Naive thymus-derived CD4-positive, alpha-beta T cell (primary cell): ENCODE measurements around the gene CAMTA1. TPM values are rescaled to one million over a fixed set of nuclear protein-coding genes. Genes with fewer than 3 reads are reported as not detected.

Experiments used
- ATAC-seq: fragments of 150-1000 bp; cut with Tn5 transposase; 2 replicates; pipeline ENCODE4 v1.10.0; 2021; ENCODE audit warnings: mild to moderate bottlenecking, moderate library complexity
- CTCF ChIA-PET: fragments of 350-600 bp; sonication (Branson Sonifier 250); formaldehyde crosslinking; loops from one replicate; lab custom pipeline; 2021; ENCODE audit warnings: antibody characterized with exemption; lab: Charles Lee
- POLR2A ChIA-PET: fragments of 350-600 bp; sonication (Branson Sonifier 250); formaldehyde crosslinking; loops from one replicate; lab custom pipeline; 2021; ENCODE audit warnings: antibody characterized with exemption, inconsistent platforms; lab: Charles Lee
- DNase-seq, 9 donors: peaks; one replicate each; pipeline versions ENCODE4 v3.0.0 to v3.0.0-alpha.2; 2020 to 2022; ENCODE audit warnings: mixed read lengths in 1 of 9
- H3K27ac ChIP-seq: one replicate; pipeline ENCODE4 v1.7.0; 2013; ENCODE audit warnings: mild to moderate bottlenecking, low read depth, low read length, moderate library complexity
- H3K27me3 ChIP-seq, 2 donors: one replicate each; pipeline ENCODE4 v1.7.0; 2013; ENCODE audit warnings: low read length in 2 of 2, mild to moderate bottlenecking in 2 of 2, moderate library complexity in 2 of 2; ENCODE audit not compliant: control insufficient read depth in 2 of 2, insufficient read depth in 2 of 2
- H3K36me3 ChIP-seq, 3 experiments: 1 replicate in 2 of 3; 2 replicates in 1 of 3; pipeline ENCODE4 v1.7.0; 2013; ENCODE audit warnings: low read length in 3 of 3, mild to moderate bottlenecking in 3 of 3, moderate library complexity in 1 of 3; ENCODE audit not compliant: insufficient read depth in 3 of 3, control insufficient read depth in 2 of 3
- H3K4me1 ChIP-seq, 2 donors: one replicate each; pipeline ENCODE4 v1.7.0; 2013; ENCODE audit warnings: low read length in 2 of 2, mild to moderate bottlenecking in 2 of 2, moderate library complexity in 1 of 2; ENCODE audit not compliant: control insufficient read depth in 2 of 2, insufficient read depth in 2 of 2
- H3K4me3 ChIP-seq: 2 replicates; pipeline ENCODE4 v1.7.0; 2013; ENCODE audit warnings: mild to moderate bottlenecking, low read length
- H3K9me3 ChIP-seq, 3 experiments: 1 replicate in 2 of 3; 2 replicates in 1 of 3; pipeline ENCODE4 v1.7.0; 2013; ENCODE audit warnings: low read length in 3 of 3; ENCODE audit not compliant: control insufficient read depth in 2 of 3
- H3K27ac Mint-ChIP-seq, 9 donors: one replicate each; pipeline ENCODE4 v1.8.0; 2020 to 2022; ENCODE audit warnings: mixed read lengths in 9 of 9, mild to moderate bottlenecking in 8 of 9, moderate library complexity in 5 of 9, inconsistent platforms in 2 of 9
- H3K27me3 Mint-ChIP-seq, 5 donors: one replicate each; pipeline ENCODE4 v1.8.0; 2021 to 2022; ENCODE audit warnings: mixed read lengths in 5 of 5, mild to moderate bottlenecking in 1 of 5
- H3K36me3 Mint-ChIP-seq, 5 donors: one replicate each; pipeline ENCODE4 v1.8.0; 2020 to 2022; ENCODE audit warnings: mixed read lengths in 5 of 5, mild to moderate bottlenecking in 3 of 5, inconsistent platforms in 1 of 5
- H3K4me1 Mint-ChIP-seq, 7 donors: one replicate each; pipeline ENCODE4 v1.8.0; 2020 to 2022; ENCODE audit warnings: mixed read lengths in 7 of 7, mild to moderate bottlenecking in 3 of 7, inconsistent platforms in 1 of 7
- H3K4me3 Mint-ChIP-seq, 10 donors: one replicate each; pipeline ENCODE4 v1.8.0; 2020 to 2022; ENCODE audit warnings: mild to moderate bottlenecking in 10 of 10, mixed read lengths in 10 of 10, moderate library complexity in 6 of 10, inconsistent platforms in 2 of 10
- H3K9me3 Mint-ChIP-seq, 11 donors: one replicate each; pipeline ENCODE4 v1.8.0; 2020 to 2022; ENCODE audit warnings: mixed read lengths in 11 of 11, mild to moderate bottlenecking in 4 of 11, inconsistent platforms in 1 of 11, moderate library complexity in 1 of 11
- intact Hi-C, 2 donors: fragments of 100-400 bp; cut with micrococcal nuclease; formaldehyde crosslinking; loops; one replicate each; pipeline ENCODE4 v1.15.1; 2023
- polyA plus RNA-seq, 2 donors: library from polyadenylated mRNA; unstranded; fragments of 300-500 nt; fragmentation: Illumina TruSeq; gene quantifications; one replicate each; pipeline ENCODE4 v1.2.3, GENCODE V29; 2021
- total RNA-seq, 6 experiments: library from RNA in 5 of 6; stranded (reverse) in 5 of 6; gene quantifications; 1 replicate in 5 of 6; 2 replicates in 1 of 6; pipeline ENCODE4 v1.2.3 and lab custom pipeline; 2021 to 2026

Gene CAMTA1
- total and polyA plus RNA-seq, 7 experiments from 2014 or later, result 38.1 to 68.6 (median 42.6) TPM

DNA sequence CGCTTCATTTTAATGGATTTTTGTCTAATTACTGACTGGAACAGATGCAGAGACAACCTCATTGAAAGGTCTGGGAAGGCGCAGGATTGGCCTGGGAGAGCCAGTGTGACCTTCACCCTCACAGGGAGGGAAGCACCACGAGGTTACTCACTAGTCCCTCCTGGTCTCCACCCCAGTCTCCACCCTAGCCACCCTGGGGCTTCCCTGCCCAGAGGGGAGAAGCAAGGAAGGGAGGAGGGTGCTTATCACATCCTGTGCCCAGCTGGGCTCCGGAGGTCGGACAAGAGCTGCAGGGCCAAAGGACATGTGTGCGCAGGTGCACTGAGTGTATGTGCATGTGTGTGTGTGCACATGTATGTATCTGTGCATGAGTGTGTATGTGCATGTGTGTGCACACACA is 765.7 kb downstream of the CAMTA1 start:
- H3K36me3 Mint-ChIP-seq, result no peaks in the 10 kb centered on the region
- Histone ChIP-seq H3K27me3 (no peaks in the 10 kb centered on the region), H3K4me3 (no peak overlapping the region), H3K27ac (no peak overlapping the region), H3K4me1 (no peaks in the 10 kb centered on the region), H3K36me3 (no peaks in the 10 kb centered on the region), H3K9me3 (no peaks in the 10 kb centered on the region)
- H3K4me3 Mint-ChIP-seq, result no peak overlapping the region
- peaks cover 0 to 14% (median 9%) of the 10 kb centered on the region in 5 donors for H3K27me3 Mint-ChIP-seq
- DNase-seq, result no peak
- intact Hi-C loops, result no loop called here
- peaks cover 0 to 14% (median 7%) of the 10 kb centered on the region in 7 donors for H3K4me1 Mint-ChIP-seq
- ChIA-PET CTCF (no interaction called here), POLR2A (no interaction called here)
- peak overlapping the region in 1 of 9 donors; percentile 10 for H3K27ac Mint-ChIP-seq
- no peak for ATAC-seq
- peaks cover 0 to 5% (median 0%) of the 10 kb centered on the region in 11 donors for H3K9me3 Mint-ChIP-seq

DNA sequence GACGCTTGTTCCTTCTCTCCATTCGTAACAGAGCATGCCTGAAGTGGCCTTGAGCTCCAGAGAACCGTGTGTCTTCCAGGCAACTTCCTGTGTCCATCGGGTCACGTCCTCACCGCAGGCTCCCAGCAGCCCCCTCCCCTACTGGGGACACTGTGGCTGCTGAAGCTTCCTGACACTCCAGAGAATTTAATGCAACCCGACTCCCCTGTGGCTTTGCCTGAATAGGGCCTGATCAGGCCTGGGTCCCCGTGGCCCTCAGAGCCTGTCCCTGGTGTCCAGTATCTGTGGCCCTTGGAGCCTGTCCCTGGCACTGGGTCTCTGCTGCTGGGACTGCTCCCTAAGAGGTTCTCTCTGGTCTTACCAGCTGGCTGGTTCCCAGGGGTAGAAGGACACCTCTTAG is 766.2 kb downstream of the CAMTA1 start:
- Mint-ChIP-seq H3K4me1 (peaks cover 0 to 14% (median 7%) of the 10 kb centered on the region in 7 donors), H3K4me3 (no peak overlapping the region), H3K27me3 (peaks cover 0 to 11% (median 8%) of the 10 kb centered on the region in 5 donors), H3K36me3 (no peaks in the 10 kb centered on the region), H3K9me3 (peaks cover 0 to 5% (median 0%) of the 10 kb centered on the region in 11 donors), H3K27ac (no peak overlapping the region)
- H3K9me3 ChIP-seq, result no peaks in the 10 kb centered on the region
- CTCF ChIA-PET, result no interaction called here
- intact Hi-C loops, result no loop called here
- no peaks in the 10 kb centered on the region for H3K27me3 ChIP-seq
- no peaks in the 10 kb centered on the region for H3K36me3 ChIP-seq
- H3K4me1 ChIP-seq, result no peaks in the 10 kb centered on the region
- no peak for DNase-seq
- POLR2A ChIA-PET, result no interaction called here
- H3K27ac ChIP-seq, result no peak overlapping the region
- H3K4me3 ChIP-seq, result no peak overlapping the region
- no peak for ATAC-seq

DNA sequence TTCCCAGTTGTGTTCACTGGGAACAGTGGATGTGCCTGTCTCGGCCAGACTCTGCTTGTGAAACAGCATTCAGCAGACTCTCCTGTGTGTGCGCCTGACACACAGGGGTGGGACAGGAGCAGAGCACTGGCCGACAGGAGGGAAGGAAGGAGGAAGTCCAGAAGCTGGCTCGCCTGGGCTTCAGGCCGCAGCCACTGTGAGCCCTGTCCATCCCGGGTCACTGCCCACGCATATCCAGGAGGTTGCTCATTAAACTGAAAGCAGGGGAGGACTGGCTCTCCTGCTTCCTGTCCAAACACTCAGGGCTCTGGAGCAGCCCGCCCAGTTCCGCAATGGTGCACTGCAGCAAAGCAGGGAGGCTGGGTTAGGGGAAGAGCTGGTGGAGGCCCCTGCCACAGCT is 767.1 kb downstream of the CAMTA1 start:
- Histone ChIP-seq H3K27me3 (no peaks in the 10 kb centered on the region), H3K9me3 (no peaks in the 10 kb centered on the region), H3K27ac (no peak overlapping the region), H3K4me1 (no peaks in the 10 kb centered on the region), H3K4me3 (no peak overlapping the region), H3K36me3 (no peaks in the 10 kb centered on the region)
- Mint-ChIP-seq H3K9me3 (peaks cover 0 to 5% (median 0%) of the 10 kb centered on the region in 11 donors), H3K4me3 (no peak overlapping the region), H3K27me3 (peaks cover 0 to 11% (median 6%) of the 10 kb centered on the region in 5 donors), H3K27ac (no peak overlapping the region), H3K36me3 (no peaks in the 10 kb centered on the region), H3K4me1 (peaks cover 0 to 14% (median 7%) of the 10 kb centered on the region in 7 donors)
- intact Hi-C loops, result no loop called here
- CTCF ChIA-PET, result no interaction called here
- DNase-seq (no peak), ATAC-seq (no peak)
- POLR2A ChIA-PET, result no interaction called here

DNA sequence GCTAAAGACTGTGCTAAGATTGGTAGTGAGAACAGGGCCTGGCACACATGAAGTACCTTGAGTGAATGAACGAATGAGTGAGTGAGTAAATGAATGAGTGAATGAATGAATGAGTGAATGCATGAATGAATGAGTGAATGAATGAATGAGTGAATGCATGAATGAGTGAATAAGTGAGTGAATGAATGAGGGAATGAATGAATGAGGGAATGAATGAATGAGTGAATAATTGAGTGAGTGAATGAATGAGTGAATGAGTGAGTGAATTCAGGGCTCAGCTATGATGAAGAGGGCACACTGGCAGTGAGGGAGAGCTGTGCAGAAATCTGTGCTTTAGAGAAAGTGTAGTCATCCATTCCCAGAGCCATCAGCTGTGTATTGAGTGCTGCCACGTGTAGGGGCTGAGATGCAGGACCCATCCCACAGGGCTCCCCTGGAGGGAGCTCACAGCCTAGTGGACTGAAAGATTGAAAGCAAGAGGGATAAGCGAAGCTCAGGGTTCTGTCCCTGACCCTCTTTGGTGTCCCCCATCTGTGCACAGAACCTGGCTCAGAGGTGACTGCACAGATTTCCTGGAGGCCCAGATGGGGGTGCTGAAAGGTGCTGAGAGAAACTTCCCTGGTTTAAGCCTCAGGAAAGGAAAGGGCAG is 767.9 kb downstream of the CAMTA1 start:
- H3K9me3 Mint-ChIP-seq, result peaks cover 0 to 5% (median 0%) of the 10 kb centered on the region in 11 donors
- CTCF ChIA-PET, result no interaction called here
- no peak overlapping the region for H3K27ac Mint-ChIP-seq
- no peaks in the 10 kb centered on the region for H3K4me1 ChIP-seq
- intact Hi-C loops, result no loop called here
- H3K36me3 ChIP-seq, result no peaks in the 10 kb centered on the region
- H3K27me3 Mint-ChIP-seq, result peaks cover 0 to 7% (median 6%) of the 10 kb centered on the region in 5 donors
- H3K4me1 Mint-ChIP-seq, result peaks cover 0 to 13% (median 7%) of the 10 kb centered on the region in 7 donors
- no peak overlapping the region for H3K27ac ChIP-seq
- POLR2A ChIA-PET, result no interaction called here
- no peaks in the 10 kb centered on the region for H3K9me3 ChIP-seq
- H3K4me3 Mint-ChIP-seq, result no peak overlapping the region
- no peaks in the 10 kb centered on the region for H3K27me3 ChIP-seq
- no peaks in the 10 kb centered on the region for H3K36me3 Mint-ChIP-seq
- H3K4me3 ChIP-seq, result no peak overlapping the region
- no peak for ATAC-seq
- DNase-seq, result no peak

DNA sequence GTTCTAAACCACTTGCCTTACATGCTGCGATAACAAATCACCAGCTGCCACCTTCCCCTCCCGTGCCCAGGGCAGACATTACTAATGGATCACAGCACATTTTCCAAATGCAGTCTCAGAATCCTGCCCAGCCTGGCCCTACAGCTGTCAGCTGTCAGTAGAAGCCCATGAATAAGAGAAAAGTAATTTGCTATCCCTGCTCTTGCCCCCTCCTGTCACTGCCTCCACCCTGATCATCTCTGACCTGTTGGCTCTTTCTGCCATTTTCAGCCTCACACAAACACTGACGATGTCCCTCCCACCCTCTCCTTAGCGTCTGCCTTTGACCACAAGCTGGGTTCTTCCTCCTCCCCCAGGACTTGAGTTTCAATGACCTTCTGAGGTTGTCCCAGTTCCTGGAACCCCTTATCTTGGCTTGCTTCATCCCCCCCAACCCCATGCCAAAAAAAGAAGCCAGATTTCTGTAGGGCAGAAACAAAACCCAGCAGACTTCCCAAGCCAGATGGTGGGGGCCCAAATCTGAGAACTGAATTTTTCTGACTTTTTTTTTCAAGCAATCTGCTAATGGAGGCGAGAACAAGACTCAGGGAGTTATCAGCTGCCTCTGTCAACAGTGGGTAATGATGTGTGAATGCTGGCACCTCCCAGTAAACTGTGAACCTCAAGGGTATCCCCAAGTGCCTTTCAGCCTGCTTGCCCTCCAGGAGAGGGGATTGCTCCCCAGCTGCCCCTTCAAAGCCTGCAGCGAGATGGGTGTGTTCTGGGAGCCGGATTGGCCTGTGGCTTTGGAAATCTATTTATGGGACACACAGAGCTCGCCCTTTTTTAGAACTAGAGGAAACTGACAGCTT is 769.4 kb downstream of the CAMTA1 start:
- intact Hi-C loops, result no loop called here
- H3K36me3 Mint-ChIP-seq, result no peaks in the 10 kb centered on the region
- CTCF ChIA-PET, result no interaction called here
- Histone ChIP-seq H3K4me1 (no peaks in the 10 kb centered on the region), H3K4me3 (no peak overlapping the region), H3K27ac (no peak overlapping the region), H3K9me3 (no peaks in the 10 kb centered on the region), H3K27me3 (no peaks in the 10 kb centered on the region), H3K36me3 (no peaks in the 10 kb centered on the region)
- H3K27ac Mint-ChIP-seq, result no peak overlapping the region
- H3K27me3 Mint-ChIP-seq, result peaks cover 0 to 7% (median 2%) of the 10 kb centered on the region in 5 donors
- ATAC-seq (no peak), DNase-seq (no peak)
- POLR2A ChIA-PET, result no interaction called here
- H3K4me3 Mint-ChIP-seq, result no peak overlapping the region
- peaks cover 0 to 5% (median 0%) of the 10 kb centered on the region in 11 donors for H3K9me3 Mint-ChIP-seq
- H3K4me1 Mint-ChIP-seq, result peaks cover 0 to 9% (median 2%) of the 10 kb centered on the region in 7 donors

DNA sequence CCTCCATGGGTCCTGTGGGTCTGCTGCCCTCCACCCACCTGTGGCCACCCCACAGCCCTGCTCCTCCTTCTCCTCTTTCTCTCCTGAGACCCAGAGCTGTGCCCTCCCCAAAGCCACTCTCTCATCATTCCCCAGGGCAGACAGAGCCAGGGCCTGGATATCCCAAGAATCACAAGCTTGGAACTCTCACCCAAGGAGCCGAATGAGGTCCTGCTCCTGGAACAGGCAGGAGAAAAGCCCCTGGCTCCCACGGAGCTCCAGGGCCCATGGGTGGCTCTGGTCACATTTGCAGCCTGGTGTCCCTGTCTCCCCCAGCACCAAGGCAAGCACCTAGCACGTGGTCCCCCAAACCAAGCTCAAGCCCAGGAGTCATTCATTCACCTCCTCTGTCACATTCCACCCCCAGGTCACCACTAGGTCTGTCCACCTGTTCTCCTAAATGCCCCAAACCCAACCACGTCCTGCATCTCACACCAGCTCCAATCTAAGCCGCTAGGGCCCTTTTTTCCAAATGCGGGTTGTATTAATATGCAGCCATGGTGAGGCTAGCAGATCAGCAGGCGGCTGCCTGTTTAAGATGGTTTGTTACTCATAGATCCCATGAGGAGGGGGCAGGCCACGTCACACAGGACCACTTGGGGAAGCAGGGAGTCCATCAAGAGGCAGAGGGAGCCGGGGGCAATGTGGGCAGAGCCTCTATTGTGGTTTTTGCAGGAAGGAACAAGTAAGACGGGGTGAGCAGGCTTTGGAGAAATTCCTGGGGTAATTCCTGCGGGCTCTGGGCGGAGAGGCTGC is 770.3 kb downstream of the CAMTA1 start:
- CTCF ChIA-PET, result no interaction called here
- Histone ChIP-seq H3K27me3 (no peaks in the 10 kb centered on the region), H3K4me3 (no peak overlapping the region), H3K27ac (no peak overlapping the region), H3K9me3 (no peaks in the 10 kb centered on the region), H3K4me1 (no peaks in the 10 kb centered on the region), H3K36me3 (no peaks in the 10 kb centered on the region)
- Mint-ChIP-seq H3K36me3 (no peaks in the 10 kb centered on the region), H3K4me3 (no peak overlapping the region), H3K27me3 (peaks cover 0 to 7% (median 2%) of the 10 kb centered on the region in 5 donors), H3K27ac (no peak overlapping the region), H3K9me3 (peaks cover 0 to 5% (median 0%) of the 10 kb centered on the region in 11 donors), H3K4me1 (peaks cover 0 to 6% (median 0%) of the 10 kb centered on the region in 7 donors)
- DNase-seq (no peak), ATAC-seq (no peak)
- intact Hi-C loops, result no loop called here
- POLR2A ChIA-PET, result no interaction called here
